Measurements from ENCODE around the gene RNF114. TPM values are rescaled to one million over a fixed set of nuclear protein-coding genes. Genes with fewer than 3 reads are reported as not detected.

Gene RNF114
- total RNA-seq, 1 experiment from 2014 or later: 292 TPM

DNA sequence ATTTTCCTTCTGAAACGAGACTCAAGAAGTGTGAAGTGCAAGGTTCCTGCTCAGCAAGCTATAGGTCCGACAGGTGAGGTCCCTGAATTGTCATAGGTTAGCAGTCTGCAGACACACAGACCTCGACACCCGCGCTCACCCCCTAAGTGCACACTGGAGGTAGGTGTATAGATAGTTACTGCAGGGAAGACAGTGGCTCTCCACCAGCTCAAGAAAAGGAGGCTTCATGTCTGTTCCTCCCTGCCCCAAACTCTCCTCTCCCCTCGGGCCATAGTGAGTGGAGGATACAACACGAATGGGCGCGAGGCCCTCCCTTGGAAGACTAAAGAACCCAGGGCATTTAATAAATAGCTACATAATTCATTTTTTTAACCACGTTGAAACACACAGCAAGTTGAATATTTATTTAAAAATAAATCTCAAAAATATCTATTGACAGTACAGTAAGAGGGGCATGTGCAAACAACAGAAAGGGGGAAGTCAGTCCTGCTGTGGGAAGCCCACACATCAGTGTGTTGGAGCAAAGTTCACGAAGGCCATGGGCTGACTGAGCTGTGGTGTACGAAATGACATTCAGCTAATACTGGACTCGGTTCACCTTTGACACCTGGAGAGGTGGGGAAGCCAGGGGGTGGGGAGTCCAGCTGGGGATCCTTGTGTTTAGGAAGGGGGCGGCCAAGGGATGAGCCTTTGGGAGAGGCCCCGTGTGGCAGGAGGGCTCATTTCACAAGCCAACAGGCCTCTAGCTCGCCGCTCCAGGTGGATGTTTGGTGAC, 31.6 kb upstream of the RNF114 start:
- DNase-seq (ENCODE audit: low read depth): no peak

DNA sequence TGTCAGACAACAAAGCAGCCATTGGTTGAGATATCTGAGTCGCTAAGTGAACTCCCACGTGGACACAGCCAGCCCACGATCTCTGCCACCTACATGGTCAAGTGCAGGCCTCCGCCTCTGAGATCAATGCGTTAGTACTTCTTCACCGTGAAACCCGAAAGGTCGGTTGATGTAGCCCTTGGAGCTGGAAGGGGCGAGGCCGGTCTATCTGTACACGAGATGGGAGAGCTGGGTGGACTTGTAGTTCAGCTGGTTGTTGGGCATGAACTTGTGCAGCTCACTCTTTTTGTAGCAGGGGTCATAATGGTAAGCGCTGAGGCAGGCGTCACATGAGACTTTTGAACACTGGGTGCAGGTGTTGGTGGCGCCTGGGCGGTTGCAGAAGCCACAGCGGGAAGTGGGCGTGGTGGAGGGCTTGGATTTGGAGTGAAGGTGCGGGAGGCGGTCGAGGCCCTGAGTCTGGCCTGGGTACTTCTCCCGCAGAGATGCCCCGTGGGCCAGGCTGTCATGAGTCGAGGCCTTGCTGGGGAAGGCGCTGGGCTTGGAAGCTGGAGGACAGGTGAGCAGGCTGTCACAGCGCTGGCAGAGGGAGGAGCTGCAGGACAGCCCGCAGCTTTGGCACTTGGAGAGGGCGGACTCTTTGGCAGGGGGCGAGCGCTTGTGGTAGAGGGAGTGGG, 30.6 kb upstream of the RNF114 start:
- no peak for DNase-seq (ENCODE audit: low read depth)

DNA sequence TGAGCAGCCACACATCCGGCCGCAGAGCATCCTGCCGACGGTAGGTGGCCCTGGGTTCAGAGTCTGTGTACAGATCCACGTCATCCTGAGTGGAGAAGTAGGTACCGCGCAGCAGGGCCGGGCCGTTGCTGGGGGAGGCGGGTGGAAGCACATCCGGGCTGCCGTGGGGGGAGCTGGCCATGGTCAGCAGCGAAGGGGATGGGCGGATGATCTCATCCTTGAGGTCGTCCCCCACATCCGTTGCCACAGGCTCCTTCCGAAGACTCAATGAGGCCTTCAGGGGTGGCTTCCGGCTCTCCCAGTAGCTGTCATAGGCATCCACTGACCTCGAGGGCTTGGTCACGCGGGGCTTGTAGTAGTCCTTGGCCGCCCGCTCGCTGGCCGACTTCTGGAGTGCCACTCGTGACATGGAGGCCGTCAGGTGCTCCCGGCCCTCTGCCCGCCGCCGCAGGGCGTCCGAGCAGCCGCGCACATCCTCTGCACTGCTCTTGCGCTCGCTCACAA, 30.0 kb upstream of the RNF114 start:
- DNase-seq (ENCODE audit: low read depth): no peak

DNA sequence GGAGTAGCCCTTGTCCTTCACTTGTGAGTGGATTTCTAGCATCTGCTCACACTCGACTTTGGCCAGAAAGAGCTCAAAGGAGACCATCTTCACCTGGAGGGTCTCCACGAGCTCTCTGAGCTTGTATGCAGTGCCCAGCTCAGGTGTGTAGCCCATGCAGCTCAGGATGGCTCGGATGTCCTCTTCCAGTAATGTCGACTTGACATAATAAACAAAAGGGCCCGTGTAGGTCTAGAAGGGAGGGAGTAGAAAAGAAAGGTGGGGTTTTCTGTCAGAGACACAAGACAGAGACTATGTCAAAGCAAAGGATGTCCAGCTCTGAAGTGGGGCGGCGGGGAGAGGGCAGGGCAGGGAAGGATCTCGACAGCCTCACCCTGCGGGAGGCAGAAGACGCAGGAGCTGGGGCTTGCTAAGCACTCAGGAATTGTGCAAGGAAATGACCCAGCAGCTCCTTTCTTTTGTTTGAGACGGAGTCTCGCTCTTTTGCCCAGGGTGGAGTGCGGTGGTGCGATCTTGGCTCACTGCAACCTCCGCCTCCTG, 29.5 kb upstream of the RNF114 start:
- no peak for DNase-seq (ENCODE audit: low read depth)

DNA sequence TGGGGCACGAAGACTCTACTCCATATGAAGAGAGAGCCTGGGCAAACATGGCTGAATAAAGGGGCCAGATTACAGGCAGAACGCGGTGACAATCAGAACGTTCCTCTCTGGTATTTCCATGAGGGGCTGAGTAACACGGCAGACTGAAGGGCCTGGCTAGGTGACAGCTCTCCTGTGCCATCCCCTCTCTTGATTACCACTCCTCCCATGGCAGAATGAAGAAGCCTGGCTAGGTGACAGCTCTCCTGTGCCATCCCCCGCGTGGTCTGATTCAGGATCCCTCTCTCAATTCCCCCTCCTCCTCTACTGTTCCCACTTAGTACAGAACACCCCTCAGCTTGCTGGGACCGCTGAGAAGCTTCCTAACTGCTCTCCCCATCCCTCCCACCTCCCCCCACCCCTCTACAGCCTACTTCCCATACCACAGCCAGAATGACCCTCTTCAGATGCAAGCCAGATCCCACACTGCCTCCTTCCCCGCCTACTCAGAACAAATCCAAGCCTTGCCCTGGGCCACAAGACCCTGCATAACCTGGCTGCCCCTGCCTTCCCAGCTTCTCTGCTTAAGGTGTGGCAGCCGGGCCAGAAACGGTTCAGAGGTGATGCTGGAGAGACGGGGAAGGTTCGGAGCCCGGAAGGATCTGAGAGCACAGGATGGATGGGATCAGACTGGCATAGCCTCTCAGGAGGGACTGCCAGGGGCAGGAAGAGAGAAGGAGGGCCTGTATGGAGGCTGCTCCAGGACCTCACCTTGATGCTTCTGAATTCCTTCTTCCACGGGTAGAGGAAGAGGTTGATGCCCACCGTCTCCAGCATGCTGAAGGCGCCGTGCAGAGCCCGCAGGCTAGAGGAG, 28.6 kb upstream of the RNF114 start:
- no peak for DNase-seq (ENCODE audit: low read depth)

DNA sequence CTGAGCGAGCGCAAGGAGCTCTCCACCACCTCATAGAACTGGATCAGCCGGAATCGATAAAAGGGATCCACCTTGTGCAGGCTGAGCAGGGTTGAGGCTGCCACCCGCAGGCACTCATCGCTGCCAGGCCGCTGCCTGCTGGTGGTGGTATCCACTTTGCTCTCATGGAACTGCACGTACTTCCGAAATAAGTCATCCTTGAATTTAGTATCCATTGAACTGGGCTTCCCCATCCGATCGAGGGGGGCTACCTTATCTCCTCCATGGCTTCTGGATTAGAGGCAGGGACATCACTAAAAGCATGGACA, 28.0 kb upstream of the RNF114 start:
- DNase-seq (ENCODE audit: low read depth): no peak

DNA sequence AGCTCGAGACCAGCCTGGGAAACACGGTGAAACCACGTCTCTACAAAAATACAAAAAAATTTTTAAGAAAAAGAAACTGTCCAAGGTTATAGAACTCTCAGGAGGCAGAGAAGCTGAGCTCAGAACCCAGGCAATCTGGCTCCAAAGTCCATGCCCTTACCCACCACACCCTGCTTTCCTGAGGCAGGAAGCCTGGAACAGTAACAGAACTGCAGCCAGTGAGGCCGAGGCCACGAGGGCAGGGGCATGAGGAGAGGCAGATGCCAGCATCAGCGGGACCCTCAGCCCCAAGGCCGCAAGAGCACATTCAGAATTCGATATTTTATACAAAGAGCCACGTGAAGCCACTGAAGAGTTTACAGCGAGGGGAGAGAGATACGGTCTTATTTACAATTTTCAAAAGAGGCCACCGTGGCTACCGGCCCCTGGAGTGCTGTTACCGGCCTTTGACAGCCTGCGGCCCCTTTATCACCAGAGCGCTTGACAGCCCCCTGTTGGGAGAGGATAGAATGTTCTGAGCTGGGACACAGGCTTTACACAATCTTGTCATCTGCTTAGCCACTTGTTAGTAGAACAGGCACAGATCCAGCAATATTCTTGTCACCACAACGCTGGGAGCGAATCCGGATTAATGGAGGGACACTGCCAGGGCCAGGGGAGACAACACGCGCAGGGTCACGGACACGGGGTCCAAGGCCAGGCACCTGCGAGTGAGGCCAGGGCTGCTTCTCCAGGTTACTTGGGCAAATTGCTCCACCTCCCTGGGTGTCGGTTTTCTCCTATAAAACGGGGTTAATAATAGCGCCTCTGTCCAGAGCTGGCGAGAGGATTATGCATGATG, 26.5 kb upstream of the RNF114 start:
- DNase-seq (ENCODE audit: low read depth): no peak

DNA sequence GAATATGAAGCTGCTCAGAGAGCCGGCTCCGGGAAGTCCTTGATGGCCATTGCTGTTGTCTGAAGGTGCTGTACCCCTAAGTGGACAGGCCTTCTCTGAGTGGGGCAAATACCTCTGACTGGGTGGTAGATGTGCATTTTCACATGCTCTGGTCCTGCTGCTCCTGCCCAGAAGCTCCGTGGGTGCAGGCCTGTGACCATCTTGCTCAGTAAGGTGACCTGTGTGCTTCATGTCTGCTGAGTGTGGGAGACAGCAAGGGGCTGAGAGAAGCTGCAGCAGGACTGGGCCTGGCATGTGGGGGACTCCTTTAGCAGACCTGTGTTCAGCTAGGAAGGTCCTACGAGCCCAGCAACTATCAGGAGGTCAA, 25.9 kb upstream of the RNF114 start:
- DNase-seq (ENCODE audit: low read depth): no peak

DNA sequence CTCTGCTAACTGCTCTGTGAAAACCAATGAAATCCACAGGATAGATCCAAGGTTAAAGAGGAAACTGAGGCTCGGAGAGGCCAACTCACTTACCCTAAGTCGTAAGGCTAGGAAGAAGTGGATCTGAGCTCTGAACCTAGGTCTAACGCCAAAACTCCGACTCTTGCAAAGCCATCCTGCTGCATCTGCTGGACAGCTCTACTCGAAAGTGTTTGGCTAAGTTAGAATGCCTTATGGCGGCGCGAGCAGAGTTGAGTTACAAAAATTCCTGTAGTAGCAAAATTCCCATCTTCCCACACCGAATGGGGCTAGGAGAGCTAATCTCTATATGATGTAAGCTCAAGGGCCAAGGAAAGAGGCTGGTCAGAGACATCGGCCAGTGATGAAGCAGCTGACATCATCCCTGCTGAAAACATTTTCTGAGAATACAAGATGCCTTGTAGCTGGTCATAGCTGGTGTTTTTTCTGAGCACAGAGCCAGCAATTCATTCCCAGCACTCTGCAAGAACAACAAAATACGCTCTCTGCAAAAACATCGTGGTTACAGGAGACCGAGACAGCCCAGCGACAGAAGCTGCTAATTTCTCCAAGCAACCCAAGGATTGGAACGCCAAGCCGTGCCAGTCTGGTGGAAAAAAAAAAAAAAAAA, 22.7 kb upstream of the RNF114 start:
- no peak for DNase-seq (ENCODE audit: low read depth)

DNA sequence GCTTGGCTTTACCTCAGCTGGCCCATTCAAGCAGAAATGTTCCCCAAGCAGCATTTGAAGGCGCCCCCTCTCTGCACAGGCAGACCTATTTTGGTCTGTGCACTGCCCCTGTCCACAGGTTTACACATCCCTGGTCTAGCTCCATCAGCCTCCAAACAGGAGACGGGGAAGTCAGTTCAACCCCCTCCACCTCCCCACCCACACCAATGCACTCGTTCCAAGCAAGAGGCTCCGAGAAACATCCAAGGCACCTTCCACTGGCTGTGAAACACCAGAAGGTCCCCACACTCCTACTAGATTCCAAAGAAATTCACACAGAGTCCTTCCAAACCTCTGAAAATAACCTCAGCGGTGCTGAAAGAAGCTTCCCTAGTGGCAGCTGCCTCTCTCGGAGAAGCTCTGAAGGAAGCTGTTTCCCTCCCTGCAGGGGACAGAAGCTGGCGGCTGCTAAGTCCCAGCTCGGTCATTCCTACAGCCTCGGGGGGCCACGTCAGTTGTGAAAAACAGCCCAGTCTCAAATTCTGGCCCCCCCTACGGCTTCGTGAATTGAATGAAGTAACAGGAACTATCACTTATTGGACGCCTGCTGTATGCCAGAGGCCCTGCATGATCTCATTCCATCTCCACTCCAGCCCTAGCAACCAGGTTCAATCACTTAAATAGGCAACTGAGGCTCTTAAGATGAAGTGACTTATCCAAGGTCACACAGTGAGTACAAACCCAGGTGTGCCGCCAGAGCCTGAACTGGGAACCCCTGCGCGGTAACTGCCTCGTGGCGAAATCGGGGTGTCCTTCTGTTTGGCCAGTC, 21.7 kb upstream of the RNF114 start:
- no peak for DNase-seq (ENCODE audit: low read depth)

DNA sequence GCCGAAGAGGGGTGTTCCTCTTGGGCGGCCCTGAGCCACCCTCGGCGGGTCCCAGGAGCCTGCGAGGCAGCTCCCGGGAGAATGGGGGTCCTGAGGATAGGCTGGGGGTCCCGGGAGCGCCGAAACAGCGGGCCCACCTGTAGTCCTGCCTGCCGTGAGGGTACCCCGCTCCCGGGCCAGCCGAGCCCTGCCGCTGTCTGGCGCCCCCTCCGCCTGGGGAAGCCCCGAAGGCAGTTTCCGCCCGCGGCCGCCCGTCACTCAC, 21.1 kb upstream of the RNF114 start:
- no peak for DNase-seq (ENCODE audit: low read depth)

DNA sequence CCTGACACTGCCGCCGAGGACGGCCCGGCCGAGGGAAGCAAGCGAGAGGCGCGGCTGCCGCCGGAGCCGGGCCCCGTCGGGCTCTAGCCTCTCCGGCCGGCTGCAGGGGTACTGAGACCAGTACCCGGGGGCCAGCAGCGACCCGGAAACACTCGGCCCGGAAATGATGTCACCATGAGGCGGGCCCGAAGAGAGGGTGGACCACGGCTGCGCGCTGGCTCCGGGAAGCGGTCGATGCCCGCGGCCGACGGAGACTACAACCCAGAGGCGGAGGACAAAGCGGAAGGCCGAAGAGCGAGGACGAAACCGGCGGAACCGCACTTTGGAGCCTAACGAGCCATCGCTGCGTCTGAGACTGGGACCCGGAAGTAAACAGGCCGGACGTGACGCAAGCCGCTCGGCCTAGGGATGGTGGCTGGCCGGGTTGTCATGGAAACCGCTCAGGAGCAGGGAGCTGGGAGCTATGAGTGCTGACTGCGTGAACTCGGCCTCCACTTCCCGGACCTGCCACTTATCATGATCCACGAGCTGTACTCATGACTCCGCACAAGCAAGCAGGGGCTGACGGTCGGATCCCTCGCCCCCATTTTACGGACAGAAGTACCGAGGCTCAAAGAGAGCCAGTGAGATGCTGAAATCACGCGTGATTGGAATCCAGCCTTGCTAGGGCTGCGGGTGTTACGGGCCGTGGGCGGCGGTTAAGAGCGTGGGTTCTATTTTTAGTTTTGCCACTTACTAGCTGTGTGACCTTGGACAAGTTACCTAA, 20.6 kb upstream of the RNF114 start, which contains the start of gene SPATA2:
SPATA2 (minus strand) TSS at position 150 of the 766 bp plus-strand sequence. CDS start 7,039 bp downstream, outside the sequence.
- peak; percentile 96 for DNase-seq (ENCODE audit: low read depth)

DNA sequence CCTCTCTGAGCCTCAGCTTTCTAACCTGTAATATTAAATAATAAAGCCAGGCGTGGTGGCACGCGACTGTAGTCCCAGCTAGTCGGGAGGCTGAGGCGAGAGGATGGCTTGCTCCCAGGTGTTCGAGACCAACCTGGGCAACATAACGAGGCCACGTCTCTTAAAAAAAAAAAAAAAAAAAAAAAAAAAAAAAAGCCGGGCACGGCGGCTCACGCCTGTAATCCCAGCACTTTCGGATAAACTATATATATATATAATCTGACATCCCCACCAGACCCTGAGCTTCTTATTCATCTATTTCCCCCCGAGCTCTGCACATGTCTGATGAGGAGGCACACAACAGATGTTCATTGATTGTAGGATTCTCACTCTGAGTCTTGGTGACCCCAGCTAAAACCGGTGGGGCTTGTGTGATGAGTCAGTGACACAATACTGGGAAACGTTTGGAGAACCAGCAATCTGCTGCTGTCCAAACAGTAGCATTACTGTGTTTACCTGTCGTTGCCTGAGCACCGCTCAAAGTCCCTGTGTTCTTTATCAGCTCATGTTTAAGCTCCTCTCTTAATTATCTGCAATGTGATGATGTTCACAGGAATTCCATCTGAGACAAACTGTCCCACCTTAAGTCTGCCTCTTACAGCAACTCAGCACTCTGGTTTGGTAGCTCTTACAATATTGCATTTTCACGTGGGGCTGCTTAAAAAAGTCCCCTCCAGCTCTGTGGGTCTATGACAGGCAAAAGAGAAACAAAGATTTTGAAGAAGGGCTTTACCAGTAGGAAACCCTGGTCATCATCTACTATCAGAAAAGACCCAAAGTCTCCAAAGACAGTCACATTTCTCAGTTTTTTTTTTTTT, 19.8 kb upstream of the RNF114 start:
- no peak for DNase-seq (ENCODE audit: low read depth)

DNA sequence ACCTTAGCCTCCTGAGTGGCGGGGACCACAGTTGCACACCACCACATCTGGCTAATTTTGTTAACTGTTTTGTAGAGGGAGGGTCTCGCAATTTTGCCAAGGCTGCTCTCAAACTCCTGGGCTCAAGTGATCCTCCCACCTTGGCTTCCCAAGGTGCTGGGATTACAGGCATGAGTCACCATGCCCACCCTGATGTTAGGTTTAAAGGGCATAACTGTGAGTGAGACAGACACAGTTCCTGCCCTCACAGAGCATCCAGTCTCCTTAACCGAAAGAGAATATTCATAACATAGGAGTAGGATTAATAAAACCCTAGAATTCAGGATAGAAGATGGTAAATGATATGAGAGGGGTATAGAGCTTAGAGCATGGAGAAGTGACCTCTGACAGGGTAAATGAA, 17.8 kb upstream of the RNF114 start:
- DNase-seq (ENCODE audit: low read depth): no peak

DNA sequence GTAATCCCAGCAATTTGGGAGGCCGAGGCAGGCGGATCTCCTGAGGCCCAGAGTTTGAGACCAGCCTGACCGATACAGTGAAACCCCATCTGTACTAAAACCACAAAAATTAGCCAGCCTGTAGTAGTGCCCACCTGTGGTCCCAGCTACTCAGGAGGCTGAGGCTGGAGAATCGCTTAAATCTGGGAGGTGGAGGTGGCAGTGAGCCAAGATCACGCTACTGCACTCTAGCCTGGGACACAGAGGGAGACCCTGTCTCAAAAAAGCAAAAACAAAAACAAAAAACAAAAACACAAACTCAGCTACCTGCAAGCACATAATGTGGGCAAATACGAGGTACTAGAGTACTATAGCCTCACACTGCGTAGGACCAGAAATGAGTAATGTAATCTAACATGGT, 17.2 kb upstream of the RNF114 start:
- no peak for DNase-seq (ENCODE audit: low read depth)

DNA sequence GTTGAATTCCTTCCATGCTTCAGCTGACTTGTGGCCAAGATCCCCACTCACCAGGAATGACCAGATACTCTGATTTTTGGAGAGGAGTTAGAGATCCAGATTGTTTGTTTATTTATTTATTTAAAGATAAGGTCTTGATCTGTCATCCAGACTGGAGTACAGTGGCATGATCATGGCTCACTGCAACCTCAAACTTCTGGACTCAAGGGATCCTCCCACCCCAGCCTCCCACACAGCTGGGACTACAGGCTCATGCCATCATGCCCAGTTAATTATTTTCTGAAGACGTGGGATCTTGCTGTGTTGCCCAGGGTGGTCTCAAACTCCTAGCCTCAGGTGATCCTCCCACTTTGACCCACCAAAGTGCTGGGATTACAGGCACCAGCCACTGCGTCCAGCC, 16.7 kb upstream of the RNF114 start:
- DNase-seq (ENCODE audit: low read depth): no peak

DNA sequence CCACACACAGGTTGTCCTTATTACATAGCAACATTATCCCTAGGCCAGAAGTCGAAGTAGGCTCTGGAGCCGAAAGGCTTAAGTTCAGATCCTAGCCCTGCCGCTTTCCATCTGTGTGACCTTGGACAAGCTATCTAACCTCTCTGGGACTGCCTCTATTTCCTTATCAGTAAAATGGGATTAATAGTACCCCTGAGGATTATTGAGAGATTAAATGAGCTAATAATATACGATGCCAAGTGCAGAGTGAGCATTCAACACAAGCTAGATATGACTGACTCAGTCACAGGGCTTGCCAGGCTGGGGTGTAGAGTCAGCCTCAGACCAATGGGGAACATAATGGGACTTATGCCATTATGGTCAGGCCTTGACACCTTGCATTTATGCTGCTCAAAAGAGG, 11.9 kb upstream of the RNF114 start:
- no peak for DNase-seq (ENCODE audit: low read depth)

DNA sequence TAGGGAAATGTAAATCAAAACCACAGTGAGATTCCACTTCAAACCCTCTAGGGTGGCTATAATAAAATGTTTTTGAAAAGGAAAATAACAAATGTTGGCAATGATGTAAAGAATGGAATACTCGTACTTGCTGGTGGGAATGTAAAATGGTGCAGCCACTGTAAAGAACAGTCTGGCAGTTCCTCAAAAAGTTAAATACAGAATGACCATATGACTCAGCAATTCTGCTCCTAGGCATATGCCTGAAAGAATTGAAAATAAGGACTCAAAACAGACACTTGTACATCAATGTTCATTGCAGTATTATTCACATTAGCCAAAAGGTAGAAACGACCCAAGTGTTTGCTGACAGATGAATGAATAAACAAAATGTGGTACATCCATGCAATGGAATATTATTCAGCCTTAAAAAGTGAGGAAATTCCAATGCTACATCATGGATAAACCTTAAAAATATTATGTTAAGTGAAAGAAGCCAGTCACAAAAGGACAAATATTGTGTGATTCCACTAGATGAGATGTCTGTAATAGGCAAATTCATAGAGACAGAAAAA, 10.2 kb upstream of the RNF114 start:
- no peak for DNase-seq (ENCODE audit: low read depth)

Data from Daoy (cell line).